NCI-H2171 (cell line): ENCODE data around the gene PALS1.
A peak's percentile ranks its signal among the peaks of the same experiment; 100 is the strongest.
"Not testable (repeated sequence)": the region's sequence is repeated elsewhere in the genome, so short reads cannot be mapped to it uniquely, and the experiment has no call there.

Experiments
- DNase-seq: peaks from one replicate; lab custom pipeline; 2025; lab: John Stamatoyannopoulos, UW

Gene PALS1

DNA sequence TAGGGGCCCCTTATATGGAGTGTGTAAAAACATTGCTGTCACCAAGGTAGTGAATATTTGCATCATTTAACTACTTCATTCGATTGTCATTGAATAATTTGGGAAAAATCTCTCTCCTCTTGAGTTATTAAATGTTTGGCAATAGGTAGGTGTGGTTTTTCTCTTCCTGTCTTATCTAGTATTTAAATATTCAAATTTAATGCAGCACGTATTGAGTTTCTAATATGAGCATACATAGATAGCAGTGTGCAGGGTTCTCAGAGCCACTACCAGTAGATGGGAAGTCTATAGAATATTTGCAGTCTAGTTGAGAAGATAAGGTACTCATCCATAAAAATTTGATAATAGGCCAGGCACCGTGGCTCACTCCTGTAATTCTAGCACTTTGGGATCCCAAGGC, 16.7 kb downstream of the PALS1 start:
- no peak for DNase-seq

DNA sequence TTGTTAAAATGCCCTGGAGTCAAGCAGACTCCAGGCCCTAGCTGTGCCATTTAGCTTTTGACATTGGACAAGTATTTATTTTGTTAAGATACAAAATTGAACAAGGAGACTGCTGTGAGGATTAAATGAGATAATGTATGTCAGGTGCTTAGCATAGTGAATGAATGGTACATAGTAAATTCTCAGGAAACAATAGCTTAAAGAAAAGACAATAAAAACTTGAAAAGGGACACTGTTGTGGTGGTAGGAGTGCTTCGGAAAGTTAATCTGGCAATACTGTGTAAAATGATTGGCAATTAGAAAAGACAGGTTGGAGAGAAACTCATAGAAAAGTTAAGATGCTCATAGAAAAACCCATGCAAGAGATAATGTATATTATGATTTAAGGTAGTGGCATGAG, 19.7 kb downstream of the PALS1 start:
- no peak for DNase-seq

DNA sequence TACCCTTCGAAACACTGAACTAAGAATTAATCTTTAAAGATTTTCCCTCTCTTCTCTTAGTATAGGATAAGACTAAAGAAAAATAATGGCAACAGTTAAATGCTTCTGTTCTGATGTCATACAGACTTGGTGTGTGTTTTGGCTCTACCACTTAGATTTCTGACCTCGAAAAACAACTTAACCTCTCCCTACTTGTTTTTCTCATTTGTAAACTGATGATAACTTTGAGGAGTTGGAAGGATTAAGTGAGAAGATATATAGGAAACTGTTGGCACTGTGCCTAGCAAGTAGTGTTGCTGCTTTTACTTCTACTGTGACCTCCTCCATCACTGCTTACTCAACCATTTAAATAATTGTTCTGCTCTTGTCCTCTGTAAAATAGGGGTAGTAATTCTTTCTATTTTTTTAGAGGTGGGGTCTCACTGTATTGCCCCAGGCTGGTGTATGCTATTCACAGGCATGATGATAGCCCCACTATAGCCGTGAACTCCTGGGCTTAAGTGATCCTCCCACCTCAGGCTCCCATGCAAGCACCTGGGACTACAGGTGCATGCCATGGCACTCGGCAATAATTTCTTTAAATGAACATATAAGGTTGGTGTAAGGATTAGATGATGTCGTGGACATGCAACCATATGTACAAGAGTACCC, 22.4 kb downstream of the PALS1 start:
- DNase-seq = no peak

DNA sequence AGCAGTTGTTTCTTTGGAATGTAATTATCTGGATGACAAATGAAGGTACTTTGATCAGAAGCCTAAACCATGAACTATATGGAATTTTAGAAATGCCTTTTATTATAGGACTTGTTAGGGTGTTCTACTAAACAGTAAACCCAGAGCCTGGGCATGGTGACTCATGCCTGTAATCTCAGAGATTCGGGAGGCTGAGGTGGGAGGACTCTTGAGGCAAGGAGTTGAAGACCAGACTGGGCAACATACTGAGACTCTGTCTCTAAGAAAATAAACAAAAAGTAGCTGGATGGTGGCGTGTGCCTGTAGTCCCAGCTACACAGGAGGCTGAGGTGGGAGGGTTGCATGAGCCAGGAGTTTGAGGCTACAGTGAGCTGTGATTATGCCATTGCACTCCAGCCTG, 23.9 kb downstream of the PALS1 start:
- no peak for DNase-seq

DNA sequence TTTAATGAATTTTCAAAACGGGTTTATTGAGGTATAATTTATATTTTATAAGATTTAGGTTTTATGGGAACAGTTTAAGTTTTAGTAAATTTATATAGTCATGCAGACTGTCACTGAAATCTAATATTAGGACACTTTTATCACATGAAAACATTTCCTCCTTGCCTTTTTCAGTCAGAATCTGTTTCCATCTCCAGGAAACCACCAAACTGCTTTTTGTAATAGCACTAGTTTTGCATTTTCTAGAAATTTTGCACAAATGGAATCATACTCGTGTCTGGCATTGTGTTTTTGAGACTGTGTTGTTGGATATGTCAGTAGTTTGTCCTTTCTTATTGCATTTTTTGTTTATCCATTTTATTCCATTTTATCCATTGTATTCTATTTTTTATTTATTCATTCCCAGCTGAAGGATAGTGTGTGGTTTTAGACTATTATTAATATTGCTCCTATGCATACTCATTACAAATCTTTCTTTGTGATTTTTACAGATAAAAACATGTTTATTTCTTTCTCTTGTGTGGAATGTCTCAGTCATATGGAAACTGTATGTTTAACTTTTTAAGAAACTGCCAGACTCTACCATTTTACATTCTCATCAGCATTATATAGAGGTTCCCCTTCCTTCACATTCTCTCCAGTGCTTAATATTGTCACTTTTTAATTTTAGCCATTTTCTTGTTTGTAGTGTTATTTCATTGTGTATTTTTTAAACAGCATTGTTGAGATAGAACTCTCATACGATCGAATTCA, 26.5 kb downstream of the PALS1 start:
- no peak for DNase-seq

DNA sequence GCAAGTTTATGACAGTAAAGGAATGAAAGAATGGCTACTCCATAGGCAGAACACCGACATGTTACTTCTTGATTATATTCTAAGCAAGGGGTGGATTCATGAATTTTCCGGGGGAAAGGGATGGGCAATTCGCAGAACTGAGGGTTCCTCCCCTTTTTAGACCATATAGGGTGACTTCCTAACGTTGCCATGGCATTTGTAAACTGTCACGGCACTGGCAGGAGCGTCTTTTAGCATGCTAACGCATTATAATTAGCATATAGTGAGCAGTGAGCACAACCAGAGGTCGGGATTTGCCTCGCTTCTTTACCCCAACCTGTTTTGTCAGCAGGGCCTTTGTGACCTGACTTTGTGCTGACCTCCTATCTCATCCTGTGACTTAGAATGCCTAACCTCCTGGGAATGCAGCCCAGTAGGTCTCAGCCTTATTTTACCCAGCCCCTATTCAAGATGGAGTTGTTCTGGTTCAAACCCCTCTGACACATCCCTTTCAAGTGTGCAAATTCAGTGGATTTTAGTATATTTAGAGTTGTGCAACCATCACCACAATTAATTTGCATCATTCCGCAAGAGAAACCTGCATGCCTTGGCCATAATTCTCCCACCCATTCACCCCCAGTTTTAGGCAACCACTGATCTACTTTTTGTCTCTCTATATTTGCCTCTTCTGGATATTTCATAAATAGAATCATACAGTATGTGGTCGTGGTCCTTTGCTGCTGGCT, 27.4 kb downstream of the PALS1 start:
- no peak for DNase-seq

DNA sequence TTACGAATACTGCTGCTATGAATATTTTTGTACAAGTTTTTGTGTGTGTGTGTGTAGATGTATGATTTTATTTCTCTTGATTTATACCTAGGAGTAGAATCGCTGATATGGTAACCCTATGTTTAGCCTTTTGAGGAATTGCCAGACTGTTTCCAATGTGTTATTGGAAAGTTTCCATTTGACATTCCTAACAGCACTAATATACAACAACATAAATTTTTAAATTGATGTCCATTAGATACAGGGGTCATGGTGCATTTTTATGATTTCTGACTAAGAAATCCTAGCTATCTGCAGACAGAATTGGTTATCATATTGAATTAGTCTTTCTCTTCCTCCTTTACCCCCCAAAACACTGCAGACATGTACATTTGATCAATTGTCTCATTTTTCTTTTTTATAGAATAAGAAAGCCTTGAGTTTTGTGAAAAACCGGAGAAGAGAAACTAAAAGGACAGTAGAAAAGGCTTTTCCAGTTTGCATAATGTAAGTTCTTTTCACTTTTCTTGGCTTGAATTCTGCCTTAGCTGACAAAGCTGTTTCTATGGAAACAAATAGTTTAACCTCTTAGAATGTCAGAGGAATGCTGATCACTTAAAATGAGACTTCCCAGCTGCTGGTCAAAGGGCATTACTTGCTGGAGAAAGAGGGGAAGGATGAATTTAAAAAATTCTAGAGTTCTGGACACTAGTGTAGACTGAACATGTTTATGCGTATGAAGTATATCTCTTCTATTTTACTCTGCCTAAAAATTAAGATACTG, 28.2 kb downstream of the PALS1 start:
- DNase-seq = no peak

DNA sequence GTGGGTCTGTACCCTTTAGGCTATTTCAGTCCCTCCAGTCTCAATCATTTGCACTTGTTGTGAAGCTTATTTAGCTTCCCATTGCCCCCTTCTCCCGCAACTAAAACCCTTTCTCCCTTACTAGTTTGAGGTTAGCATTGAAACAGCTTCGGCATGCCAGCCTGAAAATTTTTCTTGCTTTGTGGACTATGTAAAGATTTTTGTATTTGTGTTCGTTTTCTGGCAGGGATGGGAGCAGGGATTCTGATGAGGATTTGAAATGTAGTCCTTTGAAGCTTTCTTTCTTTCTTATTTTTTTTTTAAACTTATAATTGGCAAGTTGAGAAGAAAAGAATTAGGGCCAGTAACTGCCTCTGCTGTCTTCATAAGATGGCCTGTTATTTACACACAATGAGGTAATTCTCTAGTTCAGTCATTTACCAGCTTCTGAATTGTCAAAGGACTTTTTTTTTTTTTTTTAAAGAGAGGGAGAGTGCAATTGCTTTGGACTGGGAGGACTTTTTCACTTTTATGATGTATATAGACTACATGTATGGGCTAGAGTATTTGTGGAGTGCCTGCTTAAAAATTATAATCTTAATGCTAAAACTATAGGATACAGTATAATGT, 29.0 kb downstream of the PALS1 start:
- DNase-seq = no peak

DNA sequence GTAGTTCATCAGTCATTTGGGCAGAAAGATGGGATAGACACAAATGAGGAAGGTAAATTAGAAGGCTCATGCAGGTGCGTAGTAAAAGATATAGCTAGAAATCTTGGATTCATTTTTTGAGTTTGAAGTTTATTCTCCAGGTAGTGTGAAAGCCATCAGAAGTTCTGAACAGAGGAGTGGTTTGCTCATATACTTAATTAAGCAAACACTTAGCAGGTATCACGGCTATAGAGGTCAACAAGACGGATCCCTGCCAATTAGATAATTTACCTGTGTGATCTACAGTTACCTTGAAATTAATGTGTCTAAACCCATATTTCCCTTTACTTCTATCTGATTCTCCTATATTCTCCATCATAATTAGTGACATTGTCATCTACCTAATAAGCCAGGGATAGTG, 29.7 kb downstream of the PALS1 start:
- no peak for DNase-seq

DNA sequence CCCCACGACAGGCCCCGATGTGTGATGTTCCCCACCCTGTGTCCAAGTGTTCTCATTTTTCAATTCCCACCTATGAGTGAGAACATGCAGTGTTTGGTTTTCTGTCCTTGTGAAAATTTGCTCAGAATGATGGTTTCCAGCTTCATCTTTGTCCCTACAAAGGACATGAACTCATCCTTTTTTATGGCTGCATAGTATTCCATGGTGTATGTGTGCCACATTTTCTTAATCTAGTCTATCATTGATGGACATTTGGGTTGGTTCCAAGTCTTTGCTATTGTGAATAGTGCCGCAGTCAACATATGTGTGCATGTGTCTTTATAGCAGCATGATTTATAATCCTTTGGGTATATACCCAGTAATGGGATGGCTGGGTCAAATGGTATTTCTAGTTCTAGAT, 32.0 kb downstream of the PALS1 start:
- DNase-seq = not testable (repeated sequence)

DNA sequence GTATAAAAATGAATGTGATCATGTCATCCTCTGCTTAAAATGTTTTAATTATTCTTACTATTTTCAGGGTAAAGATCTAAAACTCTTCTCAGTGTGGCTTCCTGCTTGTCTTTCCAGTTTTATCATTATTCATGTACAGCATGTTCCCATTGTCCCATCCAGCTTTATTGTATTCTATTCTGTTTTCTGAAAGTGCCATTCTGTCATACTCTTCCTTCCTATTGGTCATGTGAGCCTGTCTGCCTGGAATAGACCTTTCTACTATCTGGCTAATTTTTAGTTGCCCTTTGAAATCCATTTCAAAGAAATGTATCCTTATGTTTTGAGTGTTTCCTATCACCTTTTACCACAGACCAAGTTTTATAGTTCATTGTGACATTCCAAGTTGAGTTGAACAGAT, 34.9 kb downstream of the PALS1 start:
- no peak for DNase-seq

DNA sequence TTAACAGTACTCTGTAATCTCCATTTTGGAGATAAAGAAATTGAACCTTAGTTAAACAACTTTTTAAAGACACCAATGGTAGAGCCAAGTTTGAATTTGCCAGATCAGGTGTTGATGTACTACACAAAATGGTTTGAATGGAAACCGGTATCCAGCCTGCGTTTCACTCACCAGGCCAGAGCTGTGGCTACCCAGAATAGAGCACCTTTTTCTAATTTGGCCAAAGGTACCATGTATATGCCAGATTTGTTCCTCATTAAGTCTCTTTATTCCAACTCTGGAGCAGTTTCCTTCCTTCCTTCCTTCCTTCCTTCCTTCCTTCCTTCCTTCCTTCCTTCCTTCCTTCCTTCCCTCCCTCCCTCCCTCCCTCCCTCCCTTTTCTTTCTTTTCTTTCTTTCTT, 39.3 kb downstream of the PALS1 start:
- no peak for DNase-seq

DNA sequence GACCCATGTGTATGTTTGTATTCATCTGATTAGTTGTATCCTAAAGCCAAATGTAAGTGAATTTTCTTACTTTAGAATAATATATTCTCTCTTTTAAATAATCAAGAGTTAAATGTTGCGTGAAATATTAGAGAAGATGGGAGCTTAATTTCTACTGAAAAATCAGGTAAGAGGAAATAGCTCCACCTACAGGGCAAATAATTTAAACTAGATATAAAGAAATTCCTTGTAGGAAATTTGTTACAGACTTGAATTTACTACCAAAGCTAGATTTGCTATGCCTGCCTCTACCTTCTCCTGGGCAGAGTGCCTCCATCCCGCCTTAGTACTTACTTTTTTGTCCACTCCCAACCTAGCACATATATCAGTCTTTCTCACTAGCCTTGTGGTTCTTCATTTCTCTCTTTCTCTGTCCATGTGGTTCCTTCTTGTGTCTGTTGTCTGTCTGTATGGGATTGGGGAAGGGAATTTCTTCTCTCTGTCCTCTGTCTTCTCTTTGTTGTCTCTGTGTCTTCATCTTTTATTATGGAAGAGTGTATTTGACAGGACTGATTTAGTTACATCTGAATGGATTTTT, 44.7 kb downstream of the PALS1 start:
- DNase-seq = peak; percentile 41
